Measurements from ENCODE around the gene SHFL. TPM values are rescaled to one million over a fixed set of nuclear protein-coding genes. Genes with fewer than 3 reads are reported as not detected.

Gene SHFL
- total and polyA plus RNA-seq, 2 of the 8 experiments (the other 6 are each of a cell fraction or from before 2014, with no cell fraction given) = 25.3 to 37.1 TPM

DNA sequence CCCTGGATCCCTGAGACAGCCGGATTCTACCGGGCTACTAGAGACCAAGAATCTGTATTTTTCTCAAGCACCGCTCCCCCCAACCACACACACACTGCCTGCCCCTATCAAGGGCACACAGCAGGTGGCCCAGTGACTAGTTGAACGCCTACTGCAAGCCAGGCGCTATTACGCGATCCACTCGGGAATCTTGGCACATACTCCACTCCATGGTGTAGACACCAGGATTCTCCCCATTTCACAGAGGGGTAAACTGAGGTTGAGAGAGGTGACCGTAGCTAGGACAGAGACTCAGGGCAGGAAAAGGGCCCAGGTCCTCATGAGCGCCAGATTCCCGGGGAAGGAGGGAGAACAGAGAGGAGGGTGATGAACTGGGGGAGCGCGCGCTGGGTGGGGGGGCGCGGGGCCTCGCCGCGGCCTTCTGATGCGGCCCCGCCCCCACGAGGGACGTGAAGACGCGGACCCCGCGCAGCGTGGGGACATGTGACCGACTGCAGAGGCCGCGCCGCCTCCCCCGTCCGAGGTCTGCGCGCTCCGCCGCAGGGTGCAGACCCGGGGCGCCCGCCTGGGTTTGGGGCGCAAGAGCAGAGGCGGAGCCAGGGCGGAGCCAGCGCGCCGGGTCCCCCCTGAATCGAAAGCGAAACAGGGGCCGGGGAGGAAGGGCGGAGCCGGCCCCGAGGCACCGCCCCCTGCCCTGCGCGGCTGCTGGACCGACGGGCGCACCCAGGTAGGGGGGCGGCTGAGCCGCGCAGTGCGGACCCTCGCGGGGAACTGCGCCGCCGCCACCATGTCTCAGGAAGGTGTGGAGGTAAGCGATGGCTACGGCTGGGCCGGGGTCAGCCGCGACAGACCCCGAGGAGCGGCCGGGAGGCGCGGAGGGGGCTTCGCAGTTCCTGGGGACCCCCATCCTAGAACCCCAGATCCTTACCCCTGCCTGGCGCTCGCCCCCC, at the start of gene SHFL (continued):
- TF ChIP-seq YY1 (IDR thresholded peaks at IDR 0.05; ENCODE audit: low read depth, low read length) (no peak), SIX5 (IDR thresholded peaks at IDR 0.05; ENCODE audit: low read depth, low read length) (no peak), CBX8 (IDR thresholded peaks at IDR 0.05; ENCODE audit: borderline replicate concordance, low read depth, low read length) (no peak), ATF3 (IDR thresholded peaks at IDR 0.05; ENCODE audit: insufficient read depth, low read depth, low read length) (no peak), RXRA (IDR thresholded peaks at IDR 0.05; ENCODE audit: insufficient read depth, low read depth, low read length) (no peak), POU5F1 (IDR thresholded peaks at IDR 0.05; ENCODE audit: low read depth, low read length) (no peak), EP300 (IDR thresholded peaks at IDR 0.05; ENCODE audit: borderline replicate concordance in 1 of 2, low read depth in 2 of 2, low read length in 2 of 2) (no peak), CHD7 (IDR thresholded peaks at IDR 0.05; ENCODE audit: insufficient replicate concordance, low read length) (peak; percentile 37)
